Stomach smooth muscle (tissue), 2 donors: ENCODE data around the gene CLDN11.
A peak's percentile ranks its signal among the peaks of the same experiment; 100 is the strongest.

ENCODE experiments used
- H3K27ac ChIP-seq: one replicate; pipeline ENCODE4 v1.7.0; 2013; ENCODE audit warnings: mild to moderate bottlenecking, low read length, inconsistent platforms
- H3K27me3 ChIP-seq, 2 donors: one replicate each; pipeline ENCODE4 v1.7.0; 2013; ENCODE audit warnings: low read length in 2 of 2; ENCODE audit not compliant: insufficient read depth in 2 of 2, control insufficient read depth in 1 of 2
- H3K36me3 ChIP-seq, 2 donors: one replicate each; pipeline ENCODE4 v1.7.0; 2013; ENCODE audit warnings: low read length in 2 of 2; ENCODE audit not compliant: control insufficient read depth in 2 of 2, insufficient read depth in 2 of 2
- H3K4me1 ChIP-seq: one replicate; pipeline ENCODE4 v1.7.0; 2013; ENCODE audit warnings: low read length; ENCODE audit not compliant: control insufficient read depth, insufficient read depth
- H3K4me3 ChIP-seq, 2 donors: one replicate each; pipeline ENCODE4 v1.7.0; 2013; ENCODE audit warnings: low read length in 2 of 2
- H3K9ac ChIP-seq, 2 donors: one replicate each; pipeline ENCODE4 v1.7.0; 2013; ENCODE audit warnings: low read length in 2 of 2, mild to moderate bottlenecking in 1 of 2
- H3K9me3 ChIP-seq, 2 donors: one replicate each; pipeline ENCODE4 v1.7.0; 2013; ENCODE audit warnings: low read length in 2 of 2; ENCODE audit not compliant: control insufficient read depth in 2 of 2
- donor health status: healthy.
- donor health status: Pancreatic carcinoma.

The CLDN11 gene

GRCh38 chr3:170413291-170413690 is 5.4 kb upstream of the CLDN11 start:
- no peak overlapping the region for H3K4me3 ChIP-seq
- H3K9me3 ChIP-seq: no peaks in the 10 kb centered on the region
- no peak overlapping the region for H3K27ac ChIP-seq
- no peaks in the 10 kb centered on the region for H3K36me3 ChIP-seq
- H3K9ac ChIP-seq: no peak overlapping the region
- H3K4me1 ChIP-seq: no peaks in the 10 kb centered on the region
- H3K27me3 ChIP-seq: peaks cover 18 to 19% of the 10 kb centered on the region in 2 donors

DNA sequence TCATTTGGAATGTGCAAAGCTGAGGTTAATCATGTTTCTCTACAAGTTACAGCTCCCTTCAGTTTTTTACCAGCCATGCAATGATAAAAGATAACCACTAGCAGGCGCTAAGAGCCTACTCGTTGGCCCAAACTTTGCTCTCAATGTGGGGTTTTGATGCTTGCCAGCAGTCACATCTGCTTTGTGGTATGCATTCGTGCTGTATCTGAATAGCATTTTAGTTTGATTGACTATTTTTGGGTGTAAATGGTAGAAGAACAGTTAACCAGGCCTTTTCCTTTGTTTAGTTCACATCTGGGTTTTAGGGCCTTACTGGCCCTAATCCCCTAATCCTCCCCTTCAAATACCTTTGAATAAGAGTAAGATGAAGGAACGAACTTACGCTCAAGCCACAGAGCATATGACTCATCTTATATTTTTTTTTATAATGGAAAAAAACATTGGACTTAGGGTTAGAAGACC is 4.4 kb upstream of the CLDN11 start:
- no peaks in the 10 kb centered on the region for H3K36me3 ChIP-seq
- no peaks in the 10 kb centered on the region for H3K9me3 ChIP-seq

GRCh38 chr3:170417090-170417489 is 1.6 kb upstream of the CLDN11 start:
- Histone ChIP-seq H3K36me3 (no peaks in the 10 kb centered on the region), H3K4me1 (peaks cover 17% of the 10 kb centered on the region), H3K4me3 (no peak overlapping the region), H3K9me3 (no peaks in the 10 kb centered on the region), H3K27ac (no peak overlapping the region), H3K9ac (no peak overlapping the region), H3K27me3 (peaks cover 28 to 38% of the 10 kb centered on the region in 2 donors)

More for the DNA sequence above, 4.4 kb upstream of the CLDN11 start:
- H3K4me3 ChIP-seq: no peak overlapping the region
- no peak overlapping the region for H3K27ac ChIP-seq
- H3K4me1 ChIP-seq: peaks cover 7% of the 10 kb centered on the region
- no peak overlapping the region for H3K9ac ChIP-seq
- peaks cover 25 to 28% of the 10 kb centered on the region in 2 donors for H3K27me3 ChIP-seq

GRCh38 chr3:170419557-170420087 is 954 bp downstream of the CLDN11 start:
- H3K9ac ChIP-seq: no peak overlapping the region
- peaks cover 17% of the 10 kb centered on the region for H3K4me1 ChIP-seq
- peak overlapping the region; percentile 62 to 72 for H3K4me3 ChIP-seq
- H3K36me3 ChIP-seq: no peaks in the 10 kb centered on the region
- no peaks in the 10 kb centered on the region for H3K9me3 ChIP-seq
- no peak overlapping the region for H3K27ac ChIP-seq
- H3K27me3 ChIP-seq: peaks cover 28 to 38% of the 10 kb centered on the region in 2 donors

DNA sequence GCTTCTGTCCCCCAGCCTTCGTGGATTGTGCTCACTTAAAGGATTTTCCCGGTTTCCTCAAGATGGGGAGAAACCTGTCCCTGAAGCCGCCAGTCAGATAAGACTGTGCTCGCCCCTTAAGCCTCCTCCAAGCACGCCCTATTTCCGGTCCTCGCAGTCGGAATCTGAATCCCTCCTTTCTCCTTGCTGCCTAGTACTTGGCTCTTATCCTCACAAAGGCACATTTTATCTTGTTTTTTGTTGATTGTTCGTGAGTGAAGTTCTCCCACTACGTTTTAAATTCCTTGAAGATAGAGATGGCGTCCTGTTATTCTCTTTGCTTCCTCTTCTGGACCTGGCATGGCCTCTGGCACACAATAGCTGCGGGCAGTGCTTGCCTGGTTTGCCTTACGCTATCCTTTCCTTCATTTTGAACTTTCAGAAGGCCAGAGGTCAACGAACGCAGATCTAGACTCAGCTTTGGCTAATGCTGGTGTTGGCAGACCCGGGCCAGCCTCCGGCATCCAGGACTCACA is 1.7 kb downstream of the CLDN11 start:
- Histone ChIP-seq H3K4me3 (peak overlapping the region; percentile 8 to 22), H3K27me3 (peaks cover 28 to 36% of the 10 kb centered on the region in 2 donors), H3K27ac (no peak overlapping the region), H3K4me1 (peaks cover 17% of the 10 kb centered on the region), H3K9me3 (no peaks in the 10 kb centered on the region), H3K36me3 (no peaks in the 10 kb centered on the region), H3K9ac (no peak overlapping the region)

- peaks cover 17% of the 10 kb centered on the region for H3K4me1 ChIP-seq
- no peak overlapping the region for H3K27ac ChIP-seq
- no peaks in the 10 kb centered on the region for H3K36me3 ChIP-seq
- peaks cover 27 to 35% of the 10 kb centered on the region in 2 donors for H3K27me3 ChIP-seq
- no peak overlapping the region for H3K9ac ChIP-seq
- H3K4me3 ChIP-seq: no peak overlapping the region
- H3K9me3 ChIP-seq: no peaks in the 10 kb centered on the region
Measured at GRCh38 chr3:170421111-170421641, 2.5 kb downstream of the CLDN11 start.

DNA sequence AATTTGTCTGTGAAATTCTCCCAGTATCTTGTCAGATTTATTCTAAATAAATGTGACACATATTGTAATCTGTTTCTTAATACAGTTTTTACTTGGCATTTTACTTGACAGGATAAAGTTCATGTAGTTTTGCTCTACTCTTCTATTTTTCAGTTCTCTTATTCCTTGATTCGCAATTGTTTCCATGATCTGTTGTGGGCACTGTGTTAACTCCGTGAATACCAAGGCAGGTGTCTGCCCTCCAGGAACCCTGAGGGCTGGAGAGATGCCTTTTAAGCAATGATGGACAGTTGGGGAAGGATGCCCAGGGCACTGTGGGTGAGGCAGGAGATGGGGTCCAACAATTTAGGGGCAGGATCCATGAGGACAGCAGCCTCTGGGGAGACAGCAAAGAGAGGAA is 3.1 kb downstream of the CLDN11 start:
- Histone ChIP-seq H3K36me3 (no peaks in the 10 kb centered on the region), H3K4me1 (peaks cover 17% of the 10 kb centered on the region), H3K9me3 (no peaks in the 10 kb centered on the region), H3K27ac (no peak overlapping the region), H3K27me3 (peaks cover 23 to 30% of the 10 kb centered on the region in 2 donors), H3K4me3 (no peak overlapping the region), H3K9ac (no peak overlapping the region)

DNA sequence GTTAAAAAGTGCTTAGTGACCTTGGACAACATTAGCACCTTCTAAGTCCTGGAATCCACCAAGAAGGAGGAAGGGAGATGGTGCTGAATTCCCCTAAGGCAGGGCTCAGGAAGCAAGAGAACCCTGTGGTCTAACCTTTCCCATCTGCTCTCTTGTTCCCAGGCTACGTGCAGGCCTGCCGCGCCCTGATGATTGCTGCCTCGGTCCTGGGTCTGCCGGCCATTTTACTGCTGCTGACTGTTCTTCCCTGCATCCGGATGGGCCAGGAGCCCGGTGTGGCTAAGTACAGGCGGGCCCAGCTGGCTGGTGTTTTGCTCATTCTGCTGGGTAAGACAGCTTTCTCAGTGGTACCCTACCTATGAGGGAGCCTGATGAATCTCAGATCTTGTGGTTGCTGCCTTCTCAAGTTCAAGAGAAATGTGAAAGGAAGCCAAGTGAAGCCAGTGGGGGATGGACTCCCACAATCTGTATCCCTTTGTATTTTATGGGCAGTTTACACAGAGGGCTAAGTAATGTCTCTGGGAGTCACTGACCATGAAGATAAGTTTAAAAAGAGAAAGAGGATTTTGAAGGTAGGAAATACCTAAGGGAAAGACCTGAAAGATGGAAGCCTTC is 4.4 kb downstream of the CLDN11 start:
- H3K27ac ChIP-seq: no peak overlapping the region

DNA sequence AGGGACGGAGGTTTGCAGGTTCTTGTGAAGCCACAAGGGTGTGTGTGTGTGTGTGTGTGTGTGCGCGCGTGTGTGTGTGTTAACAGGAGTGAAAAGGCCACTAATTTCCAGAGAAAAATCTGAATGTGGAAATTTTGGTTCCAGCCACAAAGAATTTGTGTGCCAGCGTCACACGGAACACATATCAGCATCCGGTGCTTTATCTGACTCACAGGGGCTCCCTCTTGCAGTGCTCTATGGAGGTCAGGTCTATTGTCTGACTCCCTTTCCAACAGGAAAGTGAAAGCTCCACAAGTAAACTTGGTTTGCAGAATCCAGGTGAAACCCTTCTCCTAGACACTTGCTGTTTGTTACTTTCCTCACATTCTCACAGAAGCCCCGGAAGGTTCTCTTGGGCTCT is 6.2 kb downstream of the CLDN11 start:
- H3K4me1 ChIP-seq: peaks cover 3% of the 10 kb centered on the region

More for the DNA sequence above, 4.4 kb downstream of the CLDN11 start:
- Histone ChIP-seq H3K9ac (no peak overlapping the region), H3K36me3 (no peaks in the 10 kb centered on the region), H3K27me3 (peaks cover 11 to 22% of the 10 kb centered on the region in 2 donors), H3K9me3 (no peaks in the 10 kb centered on the region), H3K4me3 (no peak overlapping the region), H3K4me1 (peaks cover 17% of the 10 kb centered on the region)

GRCh38 chr3:170425491-170426239 is 7.0 kb downstream of the CLDN11 start:
- H3K9me3 ChIP-seq: no peaks in the 10 kb centered on the region
- H3K27me3 ChIP-seq: no peaks in the 10 kb centered on the region
- peaks cover 3% of the 10 kb centered on the region for H3K4me1 ChIP-seq
- H3K27ac ChIP-seq: no peak overlapping the region
- no peaks in the 10 kb centered on the region for H3K36me3 ChIP-seq
- no peak overlapping the region for H3K4me3 ChIP-seq
- no peak overlapping the region for H3K9ac ChIP-seq

More for the DNA sequence above, 6.2 kb downstream of the CLDN11 start:
- Histone ChIP-seq H3K9me3 (no peaks in the 10 kb centered on the region), H3K4me3 (no peak overlapping the region), H3K36me3 (no peaks in the 10 kb centered on the region), H3K27ac (no peak overlapping the region), H3K27me3 (peaks cover 0 to 4% of the 10 kb centered on the region in 2 donors), H3K9ac (no peak overlapping the region)
